GM12878 (cell line): ENCODE measurements around the gene NRAS. TPM values are rescaled to one million over a fixed set of nuclear protein-coding genes. Genes with fewer than 3 reads are reported as not detected.

Experiments used
- NBN ChIP-seq: fragments of 450-650 bp; IDR thresholded peaks from 2 replicates; pipeline ENCODE4 v1.6.1; 2016
- NFXL1 ChIP-seq: fragments of 450-650 bp; IDR thresholded peaks from 2 replicates; pipeline ENCODE4 v1.6.1; 2017; ENCODE audit warnings: antibody characterized with exemption, mild to moderate bottlenecking, borderline replicate concordance
- SIX5 ChIP-seq: IDR thresholded peaks from 2 replicates; pipeline ENCODE4 v1.6.1; 2011; ENCODE audit warnings: mild to moderate bottlenecking, low read depth, low read length, moderate library complexity; ENCODE audit not compliant: severe bottlenecking
- SRF ChIP-seq, 2 experiments: IDR thresholded peaks; 2 replicates each; pipeline ENCODE4 v1.6.1; 2011; ENCODE audit warnings: low read depth in 2 of 2, low read length in 2 of 2, mild to moderate bottlenecking in 1 of 2, moderate library complexity in 1 of 2
- TCF3 ChIP-seq: IDR thresholded peaks from 2 replicates; pipeline ENCODE4 v1.6.1; 2012; ENCODE audit warnings: low read depth, mild to moderate bottlenecking, low read length, borderline replicate concordance; ENCODE audit not compliant: insufficient read depth
- ZBTB40 ChIP-seq: fragments of 450-650 bp; IDR thresholded peaks from 2 replicates; pipeline ENCODE4 v1.6.1; 2016; ENCODE audit warnings: mild to moderate bottlenecking, moderate library complexity, borderline replicate concordance
- ZNF687 ChIP-seq: fragments of 450-650 bp; IDR thresholded peaks from 2 replicates; pipeline ENCODE4 v1.6.1; 2017; ENCODE audit warnings: mild to moderate bottlenecking, moderate library complexity
- polyA plus RNA-seq, 11 experiments: library from polyadenylated mRNA; depleted of rRNA in 4 of 11; unstranded in 6 of 11; stranded (reverse) in 5 of 11; fragments of >200 nt; fragmentation: Nextera tagmentation in 4 of 11; fragmentation: Illumina TruSeq in 1 of 11; extraction: Ambion mirVana in 4 of 11; extraction: Trizol in 1 of 11; gene quantifications; 1 replicate in 1 of 11; 2 replicates in 10 of 11; pipeline versions ENCODE4 v1.2.1 to v1.2.3, GENCODE V29; 2011 to 2016; ENCODE audit warnings: inconsistent platforms in 2 of 11, missing spikeins in 2 of 11, low read depth in 1 of 11
- total RNA-seq, 4 experiments: library from RNA; depleted of rRNA in 3 of 4; stranded (reverse); fragments of >200 nt in 3 of 4; fragmentation: Illumina TruSeq in 1 of 4; extraction: Trizol in 1 of 4; gene quantifications; 2 replicates each; pipeline versions ENCODE4 v1.2.1 to v1.2.3, GENCODE V29; 2013 to 2021

Gene NRAS
- total and polyA plus RNA-seq, 10 of the 15 experiments (the other 5 are each of a cell fraction or from before 2014, with no cell fraction given): 31.7 to 73.2 (median 66.2) TPM

- TF ChIP-seq SIX5 (no peak), ZNF687 (no peak), TCF3 (no peak), SRF (IDR thresholded peaks at IDR 0.05; ENCODE audit: low read depth in 2 of 2, low read length in 2 of 2) (no peak), ZBTB40 (no peak), NFXL1 (peak; percentile 67; the same call in 1 of the 2 replicates), NBN (no peak)
These were observed 46.2 kb downstream of the NRAS start (continued) for GRCh38 chr1:114670083-114671010.
